Measurements from ENCODE around the gene EIPR1.

The EIPR1 gene

GRCh38 chr2:3148716-3149115 is 228.9 kb downstream of the EIPR1 start:
- no peak overlapping the region for H3K9ac ChIP-seq (ENCODE audit: insufficient read length)
- no peak overlapping the region for H3K27ac ChIP-seq

GRCh38 chr2:3147651-3148530 is 229.7 kb downstream of the EIPR1 start:
- DNase-seq (ENCODE audit: low read depth, low spot score): no peak
- Histone ChIP-seq H3K9ac (ENCODE audit: insufficient read length) (no peak overlapping the region), H3K9me3 (ENCODE audit: low read depth, low read length) (no peaks in the 10 kb centered on the region), H3K27ac (no peak overlapping the region), H3K4me3 (no peak overlapping the region), H3K36me3 (ENCODE audit: insufficient read depth, low read length) (no peaks in the 10 kb centered on the region)
- TF ChIP-seq FOXP2 (optimal IDR thresholded peaks at IDR 0.05; ENCODE audit: control extremely low read depth, extremely low read length, insufficient read depth) (no peak), EZH2 (IDR thresholded peaks at IDR 0.05) (no peak), POLR2AphosphoS5 (IDR thresholded peaks at IDR 0.05; ENCODE audit: borderline replicate concordance, low read depth, low read length) (no peak)

More at GRCh38 chr2:3148716-3149115, 228.9 kb downstream of the EIPR1 start:
- Histone ChIP-seq H3K4me3 (no peak overlapping the region), H3K9me3 (ENCODE audit: low read depth, low read length) (no peaks in the 10 kb centered on the region), H3K36me3 (ENCODE audit: insufficient read depth, low read length) (no peaks in the 10 kb centered on the region)
- TF ChIP-seq POLR2AphosphoS5 (IDR thresholded peaks at IDR 0.05; ENCODE audit: borderline replicate concordance, low read depth, low read length): no peak
- TF ChIP-seq FOXP2 (optimal IDR thresholded peaks at IDR 0.05; ENCODE audit: control extremely low read depth, extremely low read length, insufficient read depth): no peak
- no peak for TF ChIP-seq EZH2 (IDR thresholded peaks at IDR 0.05)
- DNase-seq (ENCODE audit: low read depth, low spot score): no peak

GRCh38 chr2:3146772-3147650 is 230.6 kb downstream of the EIPR1 start:
- Histone ChIP-seq H3K36me3 (ENCODE audit: insufficient read depth, low read length) (no peaks in the 10 kb centered on the region), H3K4me3 (no peak overlapping the region), H3K9me3 (ENCODE audit: low read depth, low read length) (no peaks in the 10 kb centered on the region), H3K9ac (ENCODE audit: insufficient read length) (no peak overlapping the region), H3K27ac (no peak overlapping the region)
- no peak for DNase-seq (ENCODE audit: low read depth, low spot score)
- TF ChIP-seq EZH2 (IDR thresholded peaks at IDR 0.05): no peak
- TF ChIP-seq POLR2AphosphoS5 (IDR thresholded peaks at IDR 0.05; ENCODE audit: borderline replicate concordance, low read depth, low read length): no peak
- no peak for TF ChIP-seq FOXP2 (optimal IDR thresholded peaks at IDR 0.05; ENCODE audit: control extremely low read depth, extremely low read length, insufficient read depth)

GRCh38 chr2:3146175-3146574 is 231.4 kb downstream of the EIPR1 start:
- TF ChIP-seq FOXP2 (optimal IDR thresholded peaks at IDR 0.05; ENCODE audit: control extremely low read depth, extremely low read length, insufficient read depth): no peak
- no peak for TF ChIP-seq EZH2 (IDR thresholded peaks at IDR 0.05)
- TF ChIP-seq POLR2AphosphoS5 (IDR thresholded peaks at IDR 0.05; ENCODE audit: borderline replicate concordance, low read depth, low read length): no peak
- Histone ChIP-seq H3K9me3 (ENCODE audit: low read depth, low read length) (no peaks in the 10 kb centered on the region), H3K4me3 (no peak overlapping the region), H3K36me3 (ENCODE audit: insufficient read depth, low read length) (no peaks in the 10 kb centered on the region), H3K9ac (ENCODE audit: insufficient read length) (no peak overlapping the region), H3K27ac (no peak overlapping the region)
- no peak for DNase-seq (ENCODE audit: low read depth, low spot score)

- H3K27ac ChIP-seq: no peak overlapping the region
- no peaks in the 10 kb centered on the region for H3K36me3 ChIP-seq (ENCODE audit: insufficient read depth, low read length)
- H3K9me3 ChIP-seq (ENCODE audit: low read depth, low read length): no peaks in the 10 kb centered on the region
- TF ChIP-seq POLR2AphosphoS5 (IDR thresholded peaks at IDR 0.05; ENCODE audit: borderline replicate concordance, low read depth, low read length) (no peak), FOXP2 (optimal IDR thresholded peaks at IDR 0.05; ENCODE audit: control extremely low read depth, extremely low read length, insufficient read depth) (no peak), EZH2 (IDR thresholded peaks at IDR 0.05) (no peak)
- no peak for DNase-seq (ENCODE audit: low read depth, low spot score)
- H3K4me3 ChIP-seq: no peak overlapping the region
- H3K9ac ChIP-seq (ENCODE audit: insufficient read length): no peak overlapping the region
Measured at GRCh38 chr2:3145471-3146021, 232.1 kb downstream of the EIPR1 start.

GRCh38 chr2:3144856-3145255 is 232.8 kb downstream of the EIPR1 start:
- Histone ChIP-seq H3K4me3 (no peak overlapping the region), H3K36me3 (ENCODE audit: insufficient read depth, low read length) (no peaks in the 10 kb centered on the region), H3K9ac (ENCODE audit: insufficient read length) (no peak overlapping the region), H3K27ac (no peak overlapping the region), H3K9me3 (ENCODE audit: low read depth, low read length) (no peaks in the 10 kb centered on the region)
- no peak for TF ChIP-seq EZH2 (IDR thresholded peaks at IDR 0.05)
- no peak for TF ChIP-seq FOXP2 (optimal IDR thresholded peaks at IDR 0.05; ENCODE audit: control extremely low read depth, extremely low read length, insufficient read depth)
- DNase-seq (ENCODE audit: low read depth, low spot score): no peak

- H3K9me3 ChIP-seq (ENCODE audit: low read depth, low read length): no peaks in the 10 kb centered on the region
- H3K36me3 ChIP-seq (ENCODE audit: insufficient read depth, low read length): no peaks in the 10 kb centered on the region
- H3K9ac ChIP-seq (ENCODE audit: insufficient read length): no peak overlapping the region
- no peak overlapping the region for H3K4me3 ChIP-seq
- DNase-seq (ENCODE audit: low read depth, low spot score): no peak
- no peak for TF ChIP-seq FOXP2 (optimal IDR thresholded peaks at IDR 0.05; ENCODE audit: control extremely low read depth, extremely low read length, insufficient read depth)
- TF ChIP-seq POLR2AphosphoS5 (IDR thresholded peaks at IDR 0.05; ENCODE audit: borderline replicate concordance, low read depth, low read length): no peak
- no peak for TF ChIP-seq EZH2 (IDR thresholded peaks at IDR 0.05)
- H3K27ac ChIP-seq: no peak overlapping the region
Measured at GRCh38 chr2:3143602-3144001, 234.0 kb downstream of the EIPR1 start.

GRCh38 chr2:3142961-3143571 is 234.6 kb downstream of the EIPR1 start:
- H3K27ac ChIP-seq: no peak overlapping the region
- H3K36me3 ChIP-seq (ENCODE audit: insufficient read depth, low read length): no peaks in the 10 kb centered on the region
- H3K9ac ChIP-seq (ENCODE audit: insufficient read length): no peak overlapping the region
- H3K4me3 ChIP-seq: no peak overlapping the region
- H3K9me3 ChIP-seq (ENCODE audit: low read depth, low read length): no peaks in the 10 kb centered on the region
- no peak for DNase-seq (ENCODE audit: low read depth, low spot score)
- TF ChIP-seq EZH2 (IDR thresholded peaks at IDR 0.05) (no peak), POLR2AphosphoS5 (IDR thresholded peaks at IDR 0.05; ENCODE audit: borderline replicate concordance, low read depth, low read length) (no peak), FOXP2 (optimal IDR thresholded peaks at IDR 0.05; ENCODE audit: control extremely low read depth, extremely low read length, insufficient read depth) (no peak)

Measured in SK-N-MC (cell line).